HepG2 (cell line): ENCODE results near the gene C5AR2. TPM values are rescaled to one million over a fixed set of nuclear protein-coding genes. Genes with fewer than 3 reads are reported as not detected.

ENCODE experiments used
- AGO2 ChIP-seq: fragments of 200-400 bp; formaldehyde crosslinking; optimal IDR thresholded peaks from 2 replicates; pipeline ENCODE3; 2017; ENCODE audit warnings: mild to moderate bottlenecking, low read depth, low read length, moderate library complexity
- ARHGAP35 ChIP-seq: sonication (generic); formaldehyde crosslinking; IDR thresholded peaks from 2 replicates; pipeline ENCODE4 v1.9.0; 2022; ENCODE audit warnings: mild to moderate bottlenecking, inconsistent platforms, moderate library complexity, missing genetic modification reagents, borderline replicate concordance
- BCL6 ChIP-seq: IDR thresholded peaks from 2 replicates; pipeline ENCODE4 v1.6.1; 2016; ENCODE audit warnings: missing genetic modification reagents, missing compliant biosample characterization
- FOXA1 ChIP-seq, 2 experiments: fragments of 450-650 bp in 1 of 2; sonication (generic) in 1 of 2; formaldehyde crosslinking in 1 of 2; IDR thresholded peaks; 2 replicates each; pipeline versions ENCODE4 v1.4.0 to v1.6.1; 2016 to 2020; ENCODE audit warnings: missing genetic modification reagents in 1 of 2
- HOXD1 ChIP-seq: sonication (generic); formaldehyde crosslinking; IDR thresholded peaks from 2 replicates; pipeline ENCODE4 v1.5.0; 2020; ENCODE audit warnings: missing genetic modification reagents
- NCOA1 ChIP-seq: sonication (generic); formaldehyde crosslinking; IDR thresholded peaks from 2 replicates; pipeline ENCODE4 v1.9.0; 2021; ENCODE audit warnings: missing genetic modification reagents
- NCOR1 ChIP-seq: fragments of 200-600 bp; sonication (generic); IDR thresholded peaks from 2 replicates; pipeline ENCODE4 v1.7.0; 2017; ENCODE audit warnings: antibody characterized with exemption, low read length, borderline replicate concordance
- PLSCR1 ChIP-seq: sonication (generic); formaldehyde crosslinking; IDR thresholded peaks from 2 replicates; pipeline ENCODE4 v1.5.0; 2020; ENCODE audit warnings: missing genetic modification reagents, mild to moderate bottlenecking, borderline replicate concordance
- POGZ ChIP-seq: sonication (generic); formaldehyde crosslinking; IDR thresholded peaks from 2 replicates; pipeline ENCODE4 v1.4.0; 2020; ENCODE audit warnings: mild to moderate bottlenecking, missing genetic modification reagents
- REPIN1 ChIP-seq: sonication (generic); formaldehyde crosslinking; IDR thresholded peaks from 2 replicates; pipeline ENCODE4 v1.8.0; 2022; ENCODE audit warnings: missing genetic modification reagents, low read depth, mild to moderate bottlenecking, borderline replicate concordance
- ZFP36 ChIP-seq: fragments of 150-350 bp; IDR thresholded peaks from 2 replicates; pipeline ENCODE4 v1.6.1; 2018; ENCODE audit warnings: borderline replicate concordance, low read length, low read depth; ENCODE audit not compliant: partially characterized antibody
- ZIK1 ChIP-seq: sonication (generic); formaldehyde crosslinking; IDR thresholded peaks from 2 replicates; pipeline ENCODE4 v1.5.0; 2020; ENCODE audit warnings: mild to moderate bottlenecking, low read depth, missing genetic modification reagents, borderline replicate concordance
- ZNF253 ChIP-seq: sonication (generic); formaldehyde crosslinking; IDR thresholded peaks from 2 replicates; pipeline ENCODE4 v1.8.0; 2022; ENCODE audit warnings: mild to moderate bottlenecking, missing genetic modification reagents, borderline replicate concordance
- ZNF263 ChIP-seq: sonication (generic); formaldehyde crosslinking; IDR thresholded peaks from 2 replicates; pipeline ENCODE4 v1.4.0; 2020; ENCODE audit warnings: missing genetic modification reagents
- ZNF597 ChIP-seq: sonication (generic); formaldehyde crosslinking; IDR thresholded peaks from 2 replicates; pipeline ENCODE4 v1.5.0; 2020; ENCODE audit warnings: missing genetic modification reagents
- ZNF746 ChIP-seq: sonication (generic); formaldehyde crosslinking; IDR thresholded peaks from 2 replicates; pipeline ENCODE4 v1.8.0; 2022; ENCODE audit warnings: mild to moderate bottlenecking, missing genetic modification reagents
- ZNF773 ChIP-seq: sonication (generic); formaldehyde crosslinking; IDR thresholded peaks from 2 replicates; pipeline ENCODE4 v1.4.0; 2020; ENCODE audit warnings: missing genetic modification reagents, borderline replicate concordance
- ZSCAN12 ChIP-seq: sonication (generic); formaldehyde crosslinking; IDR thresholded peaks from 2 replicates; pipeline ENCODE4 v1.9.0; 2021; ENCODE audit warnings: mild to moderate bottlenecking, missing genetic modification reagents
- ZSCAN22 ChIP-seq: sonication (generic); formaldehyde crosslinking; IDR thresholded peaks from 2 replicates; pipeline ENCODE4 v1.4.0; 2020; ENCODE audit warnings: mild to moderate bottlenecking, missing genetic modification reagents
- polyA plus RNA-seq, 8 experiments: library from polyadenylated mRNA; depleted of rRNA in 3 of 8; stranded (reverse) in 7 of 8; unstranded in 1 of 8; fragments of >200 nt; fragmentation: Illumina TruSeq in 4 of 8; extraction: Trizol in 4 of 8; gene quantifications; 2 replicates each; pipeline versions ENCODE4 v1.2.1 to v1.2.3, GENCODE V29; 2011 to 2016; ENCODE audit warnings: low read depth in 4 of 8, missing spikeins in 1 of 8, mixed read lengths in 1 of 8; ENCODE audit not compliant: insufficient read depth in 1 of 8
- total RNA-seq, 5 experiments: library from RNA; depleted of rRNA; stranded (reverse); fragments of >200 nt; fragmentation: Illumina TruSeq; extraction: Trizol; gene quantifications; 2 replicates each; pipeline ENCODE4 v1.2.3, GENCODE V29; 2016; ENCODE audit warnings: low read depth in 1 of 5
- TF ChIP-seq, protein P1 (sequence below): sonication (generic); formaldehyde crosslinking; IDR thresholded peaks from 2 replicates; pipeline ENCODE4 v1.9.0; 2021; ENCODE audit warnings: missing genetic modification reagents, mild to moderate bottlenecking, borderline replicate concordance
- TF ChIP-seq, protein P2 (sequence below): sonication (generic); formaldehyde crosslinking; conservative IDR thresholded peaks from 2 replicates; pipeline ENCODE4 v1.8.0; 2022; ENCODE audit warnings: low read depth, missing genetic modification reagents
- TF ChIP-seq, protein P3 (sequence below): sonication (generic); formaldehyde crosslinking; IDR thresholded peaks from 2 replicates; pipeline ENCODE4 v1.5.0; 2020; ENCODE audit warnings: missing genetic modification reagents
- TF ChIP-seq, protein P4 (sequence below): IDR thresholded peaks from 2 replicates; pipeline ENCODE4 v1.6.1; 2016

Gene C5AR2
- total and polyA plus RNA-seq, 2 of the 13 experiments (the other 11 are each of a cell fraction or from before 2014, with no cell fraction given), result 0.09 to 0.24 TPM

GRCh38 chr19:47353307-47353712, 21.3 kb downstream of the C5AR2 start (continued):
- peak; percentile 83 for TF ChIP-seq AGO2
- TF ChIP-seq ZNF597 (CRISPR knock-in tag), result no peak
- TF ChIP-seq NCOA1 (CRISPR knock-in tag), result no peak
- TF ChIP-seq, protein P1, sequence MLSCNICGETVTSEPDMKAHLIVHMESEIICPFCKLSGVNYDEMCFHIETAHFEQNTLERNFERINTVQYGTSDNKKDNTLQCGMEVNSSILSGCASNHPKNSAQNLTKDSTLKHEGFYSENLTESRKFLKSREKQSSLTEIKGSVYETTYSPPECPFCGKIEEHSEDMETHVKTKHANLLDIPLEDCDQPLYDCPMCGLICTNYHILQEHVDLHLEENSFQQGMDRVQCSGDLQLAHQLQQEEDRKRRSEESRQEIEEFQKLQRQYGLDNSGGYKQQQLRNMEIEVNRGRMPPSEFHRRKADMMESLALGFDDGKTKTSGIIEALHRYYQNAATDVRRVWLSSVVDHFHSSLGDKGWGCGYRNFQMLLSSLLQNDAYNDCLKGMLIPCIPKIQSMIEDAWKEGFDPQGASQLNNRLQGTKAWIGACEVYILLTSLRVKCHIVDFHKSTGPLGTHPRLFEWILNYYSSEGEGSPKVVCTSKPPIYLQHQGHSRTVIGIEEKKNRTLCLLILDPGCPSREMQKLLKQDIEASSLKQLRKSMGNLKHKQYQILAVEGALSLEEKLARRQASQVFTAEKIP (CRISPR knock-in tag), result no peak
- no peak for TF ChIP-seq ZSCAN22 (CRISPR knock-in tag)
- TF ChIP-seq NCOR1, result peak; percentile 42; the same call in 1 of the 2 replicates
- TF ChIP-seq, protein P2, sequence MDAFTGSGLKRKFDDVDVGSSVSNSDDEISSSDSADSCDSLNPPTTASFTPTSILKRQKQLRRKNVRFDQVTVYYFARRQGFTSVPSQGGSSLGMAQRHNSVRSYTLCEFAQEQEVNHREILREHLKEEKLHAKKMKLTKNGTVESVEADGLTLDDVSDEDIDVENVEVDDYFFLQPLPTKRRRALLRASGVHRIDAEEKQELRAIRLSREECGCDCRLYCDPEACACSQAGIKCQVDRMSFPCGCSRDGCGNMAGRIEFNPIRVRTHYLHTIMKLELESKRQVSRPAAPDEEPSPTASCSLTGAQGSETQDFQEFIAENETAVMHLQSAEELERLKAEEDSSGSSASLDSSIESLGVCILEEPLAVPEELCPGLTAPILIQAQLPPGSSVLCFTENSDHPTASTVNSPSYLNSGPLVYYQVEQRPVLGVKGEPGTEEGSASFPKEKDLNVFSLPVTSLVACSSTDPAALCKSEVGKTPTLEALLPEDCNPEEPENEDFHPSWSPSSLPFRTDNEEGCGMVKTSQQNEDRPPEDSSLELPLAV, result no peak
- no peak for TF ChIP-seq ZSCAN12 (CRISPR knock-in tag)
- no peak for TF ChIP-seq ZFP36
- no peak for TF ChIP-seq HOXD1 (CRISPR knock-in tag)
- no peak for TF ChIP-seq FOXA1 (IDR thresholded peaks at IDR 0.05)
- TF ChIP-seq FOXA1 (CRISPR knock-in tag; IDR thresholded peaks at IDR 0.05), result no peak
- TF ChIP-seq ZNF263 (CRISPR knock-in tag), result peak; percentile 66; the same call in 1 of the 2 replicates
- no peak for TF ChIP-seq REPIN1 (CRISPR knock-in tag)
- TF ChIP-seq POGZ (CRISPR knock-in tag), result peak; percentile 51; the same call in 1 of the 2 replicates
- TF ChIP-seq ZNF746 (CRISPR knock-in tag), result peak; percentile 85; the same call in 1 of the 2 replicates
- TF ChIP-seq ZNF253 (CRISPR knock-in tag), result no peak
- TF ChIP-seq, protein P3, sequence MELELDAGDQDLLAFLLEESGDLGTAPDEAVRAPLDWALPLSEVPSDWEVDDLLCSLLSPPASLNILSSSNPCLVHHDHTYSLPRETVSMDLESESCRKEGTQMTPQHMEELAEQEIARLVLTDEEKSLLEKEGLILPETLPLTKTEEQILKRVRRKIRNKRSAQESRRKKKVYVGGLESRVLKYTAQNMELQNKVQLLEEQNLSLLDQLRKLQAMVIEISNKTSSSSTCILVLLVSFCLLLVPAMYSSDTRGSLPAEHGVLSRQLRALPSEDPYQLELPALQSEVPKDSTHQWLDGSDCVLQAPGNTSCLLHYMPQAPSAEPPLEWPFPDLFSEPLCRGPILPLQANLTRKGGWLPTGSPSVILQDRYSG (CRISPR knock-in tag), result no peak
- TF ChIP-seq ZNF773, result no peak
- TF ChIP-seq BCL6, result peak; percentile 49
- TF ChIP-seq PLSCR1 (CRISPR knock-in tag), result no peak
- no peak for TF ChIP-seq ARHGAP35 (CRISPR knock-in tag)
- TF ChIP-seq, protein P4, sequence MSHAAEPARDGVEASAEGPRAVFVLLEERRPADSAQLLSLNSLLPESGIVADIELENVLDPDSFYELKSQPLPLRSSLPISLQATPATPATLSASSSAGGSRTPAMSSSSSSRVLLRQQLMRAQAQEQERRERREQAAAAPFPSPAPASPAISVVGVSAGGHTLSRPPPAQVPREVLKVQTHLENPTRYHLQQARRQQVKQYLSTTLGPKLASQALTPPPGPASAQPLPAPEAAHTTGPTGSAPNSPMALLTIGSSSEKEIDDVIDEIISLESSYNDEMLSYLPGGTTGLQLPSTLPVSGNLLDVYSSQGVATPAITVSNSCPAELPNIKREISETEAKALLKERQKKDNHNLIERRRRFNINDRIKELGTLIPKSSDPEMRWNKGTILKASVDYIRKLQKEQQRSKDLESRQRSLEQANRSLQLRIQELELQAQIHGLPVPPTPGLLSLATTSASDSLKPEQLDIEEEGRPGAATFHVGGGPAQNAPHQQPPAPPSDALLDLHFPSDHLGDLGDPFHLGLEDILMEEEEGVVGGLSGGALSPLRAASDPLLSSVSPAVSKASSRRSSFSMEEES (CRISPR knock-in tag), result peak; percentile 29; the same call in 1 of the 2 replicates
- TF ChIP-seq ZIK1, result no peak
